Chondrocyte (in vitro differentiated cells): ENCODE measurements around the gene ALDH18A1. TPM values are rescaled to one million over a fixed set of nuclear protein-coding genes. Genes with fewer than 3 reads are reported as not detected.

Experiments used
- DNase-seq: peaks from one replicate; pipeline ENCODE4 v3.0.0; 2021; ENCODE audit warnings: mixed read lengths, low spot score
- H3K27ac Mint-ChIP-seq: one replicate; pipeline ENCODE4 v1.8.0; 2021; ENCODE audit warnings: mild to moderate bottlenecking, moderate library complexity, mixed read lengths; ENCODE audit not compliant: unreplicated experiment
- H3K27me3 Mint-ChIP-seq: 2 replicates; pipeline ENCODE4 v1.8.0; 2021; ENCODE audit warnings: low read depth, mixed read lengths
- H3K36me3 Mint-ChIP-seq: 2 replicates; pipeline ENCODE4 v1.8.0; 2021; ENCODE audit warnings: low read depth, mixed read lengths
- H3K4me1 Mint-ChIP-seq: 2 replicates; pipeline ENCODE4 v1.8.0; 2021; ENCODE audit warnings: low read depth, mild to moderate bottlenecking, mixed read lengths
- H3K4me3 Mint-ChIP-seq: one replicate; pipeline ENCODE4 v1.8.0; 2021; ENCODE audit warnings: mild to moderate bottlenecking, moderate library complexity, mixed read lengths; ENCODE audit not compliant: unreplicated experiment
- H3K9me3 Mint-ChIP-seq: 2 replicates; pipeline ENCODE4 v1.8.0; 2021; ENCODE audit warnings: low read depth, mixed read lengths
- total RNA-seq: library from RNA; stranded (reverse); gene quantifications from 3 replicates; pipeline ENCODE4 v1.2.1, GENCODE V29; 2021
- TF ChIP-seq, protein P1 (sequence below): fragments of 200-600 bp; sonication (generic); IDR thresholded peaks from 2 replicates; pipeline ENCODE4 v1.5.0; 2021; ENCODE audit warnings: antibody characterized with exemption, mild to moderate bottlenecking, moderate library complexity

The ALDH18A1 gene
- total RNA-seq, 1 donor from 2014 or later, result 132 TPM

GRCh38 chr10:95574649-95575365 is 81.7 kb downstream of the ALDH18A1 start:
- TF ChIP-seq, protein P1, sequence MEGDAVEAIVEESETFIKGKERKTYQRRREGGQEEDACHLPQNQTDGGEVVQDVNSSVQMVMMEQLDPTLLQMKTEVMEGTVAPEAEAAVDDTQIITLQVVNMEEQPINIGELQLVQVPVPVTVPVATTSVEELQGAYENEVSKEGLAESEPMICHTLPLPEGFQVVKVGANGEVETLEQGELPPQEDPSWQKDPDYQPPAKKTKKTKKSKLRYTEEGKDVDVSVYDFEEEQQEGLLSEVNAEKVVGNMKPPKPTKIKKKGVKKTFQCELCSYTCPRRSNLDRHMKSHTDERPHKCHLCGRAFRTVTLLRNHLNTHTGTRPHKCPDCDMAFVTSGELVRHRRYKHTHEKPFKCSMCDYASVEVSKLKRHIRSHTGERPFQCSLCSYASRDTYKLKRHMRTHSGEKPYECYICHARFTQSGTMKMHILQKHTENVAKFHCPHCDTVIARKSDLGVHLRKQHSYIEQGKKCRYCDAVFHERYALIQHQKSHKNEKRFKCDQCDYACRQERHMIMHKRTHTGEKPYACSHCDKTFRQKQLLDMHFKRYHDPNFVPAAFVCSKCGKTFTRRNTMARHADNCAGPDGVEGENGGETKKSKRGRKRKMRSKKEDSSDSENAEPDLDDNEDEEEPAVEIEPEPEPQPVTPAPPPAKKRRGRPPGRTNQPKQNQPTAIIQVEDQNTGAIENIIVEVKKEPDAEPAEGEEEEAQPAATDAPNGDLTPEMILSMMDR, result no peak
- Mint-ChIP-seq H3K27me3 (peaks cover 33% of the 10 kb centered on the region), H3K4me3 (no peak overlapping the region), H3K36me3 (no peaks in the 10 kb centered on the region), H3K27ac (no peak overlapping the region), H3K9me3 (no peaks in the 10 kb centered on the region), H3K4me1 (peaks cover 3% of the 10 kb centered on the region)
- no peak for DNase-seq

- H3K36me3 Mint-ChIP-seq, result no peaks in the 10 kb centered on the region
- H3K4me3 Mint-ChIP-seq, result no peak overlapping the region
- no peaks in the 10 kb centered on the region for H3K9me3 Mint-ChIP-seq
- H3K27me3 Mint-ChIP-seq, result peaks cover 29% of the 10 kb centered on the region
- DNase-seq, result no peak
- TF ChIP-seq, protein P1, result no peak
- H3K4me1 Mint-ChIP-seq, result no peaks in the 10 kb centered on the region
- no peak overlapping the region for H3K27ac Mint-ChIP-seq
These were observed 82.4 kb downstream of the ALDH18A1 start for GRCh38 chr10:95573964-95574604.

- Mint-ChIP-seq H3K4me3 (no peak overlapping the region), H3K27ac (no peak overlapping the region), H3K36me3 (no peaks in the 10 kb centered on the region), H3K9me3 (no peaks in the 10 kb centered on the region), H3K4me1 (no peaks in the 10 kb centered on the region), H3K27me3 (peaks cover 26% of the 10 kb centered on the region)
- no peak for DNase-seq
- TF ChIP-seq, protein P1, result no peak
These were observed 83.0 kb downstream of the ALDH18A1 start for GRCh38 chr10:95573527-95573926.

GRCh38 chr10:95572131-95572820 is 84.2 kb downstream of the ALDH18A1 start:
- no peak for DNase-seq
- no peaks in the 10 kb centered on the region for H3K4me1 Mint-ChIP-seq
- no peak overlapping the region for H3K27ac Mint-ChIP-seq
- H3K27me3 Mint-ChIP-seq, result peaks cover 25% of the 10 kb centered on the region
- no peaks in the 10 kb centered on the region for H3K36me3 Mint-ChIP-seq
- TF ChIP-seq, protein P1, result no peak
- no peak overlapping the region for H3K4me3 Mint-ChIP-seq
- H3K9me3 Mint-ChIP-seq, result no peaks in the 10 kb centered on the region

DNA sequence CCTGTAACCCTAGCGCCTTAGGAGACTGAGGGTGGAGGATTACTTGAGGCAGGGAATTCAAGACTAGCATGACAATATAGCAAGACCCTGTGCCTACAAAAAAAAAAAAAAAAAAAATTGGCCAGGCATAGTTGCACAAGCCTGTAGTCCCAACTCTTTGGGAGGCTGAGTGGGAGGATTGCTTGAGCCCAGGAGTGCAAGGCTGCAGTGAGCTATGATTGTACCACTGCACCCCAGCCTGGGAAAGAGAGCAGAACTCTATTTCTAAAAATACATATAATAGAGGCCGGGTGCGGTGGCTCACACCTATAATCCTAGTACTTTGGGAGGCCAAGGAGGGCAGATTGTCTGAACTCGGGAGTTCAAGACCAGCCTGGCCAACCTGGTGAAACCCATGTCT is 85.1 kb downstream of the ALDH18A1 start:
- Mint-ChIP-seq H3K27ac (no peak overlapping the region), H3K36me3 (no peaks in the 10 kb centered on the region), H3K9me3 (no peaks in the 10 kb centered on the region), H3K27me3 (peaks cover 25% of the 10 kb centered on the region), H3K4me3 (no peak overlapping the region), H3K4me1 (no peaks in the 10 kb centered on the region)
- DNase-seq, result no peak
- TF ChIP-seq, protein P1, result no peak
